ENCODE data around the gene RMND5B. TPM values are rescaled to one million over a fixed set of nuclear protein-coding genes. Genes with fewer than 3 reads are reported as not detected.

RMND5B gene
- total and polyA plus RNA-seq, 2 donors (not counting 1 experiment from before 2014, with no cell fraction given): 46.1 to 52.7 TPM

GRCh38 chr5:178137991-178138390 is 7.2 kb downstream of the RMND5B start:
- no peak overlapping the region for H3K27ac Mint-ChIP-seq
- Histone ChIP-seq H4K20me1 (ENCODE audit: control insufficient read depth, insufficient read depth, low read length, poor library complexity, severe bottlenecking) (peaks cover 7% of the 10 kb centered on the region), H3K9me3 (ENCODE audit: control extremely low read depth in 1 of 3, control insufficient read depth in 2 of 3, insufficient read depth in 1 of 3, low read length in 2 of 3) (no peaks in the 10 kb centered on the region), H3K4me3 (ENCODE audit: control extremely low read depth in 1 of 5, extremely low read depth in 1 of 5, insufficient read depth in 1 of 5, low read depth in 2 of 5, low read length in 4 of 5) (no peak overlapping the region), H3K9ac (ENCODE audit: low read length) (no peak overlapping the region), H3K27ac (ENCODE audit: low read length in 2 of 2) (no peak overlapping the region), H2AFZ (ENCODE audit: insufficient read depth, low read depth, low read length, poor library complexity, severe bottlenecking) (no peak overlapping the region), H3K27me3 (replicated peaks in 1 of 4; ENCODE audit: control extremely low read depth in 1 of 4, control insufficient read depth in 3 of 4, insufficient read depth in 4 of 4, low read length in 3 of 4) (no peaks in the 10 kb centered on the region), H3K36me3 (replicated peaks in 1 of 2; ENCODE audit: control extremely low read depth in 1 of 2, control insufficient read depth in 1 of 2, extremely low read depth in 1 of 2, insufficient read depth in 2 of 2, low read length in 1 of 2) (peaks cover 0 to 37% of the 10 kb centered on the region in 2 experiments), H3K79me2 (ENCODE audit: control insufficient read depth, insufficient read depth, low read length) (no peaks in the 10 kb centered on the region), H3K4me1 (ENCODE audit: control insufficient read depth in 2 of 2, insufficient read depth in 2 of 2, low read length in 2 of 2) (no peaks in the 10 kb centered on the region), H3K4me2 (replicated peaks; ENCODE audit: low read depth, low read length, poor library complexity, severe bottlenecking) (no peak overlapping the region)
- H3K9me3 Mint-ChIP-seq (ENCODE audit: insufficient read depth): no peaks in the 10 kb centered on the region
- DNase-seq (no peak), ATAC-seq (ENCODE audit: low read depth) (no peak)
- 97% methylated on average over 12 of the region's 12 CpGs for WGBS (ENCODE audit: insufficient coverage)
- no peak overlapping the region for H3K4me3 Mint-ChIP-seq
- no peaks in the 10 kb centered on the region for H3K27me3 Mint-ChIP-seq
- TF ChIP-seq CTCF (IDR thresholded peaks at IDR 0.05) (no peak), EZH2 (IDR thresholded peaks at IDR 0.05; ENCODE audit: borderline replicate concordance, insufficient read depth, low read depth, low read length, poor library complexity, severe bottlenecking) (no peak)
- ChIA-PET CTCF (interaction anchor here (0.9 to 4.6 kb wide), 5 partner anchors 8 to 62 kb away, joined by 3 to 35 read pairs (median 7); no protein-coding TSS in a partner anchor), POLR2A (interaction anchor here (1.3 kb wide), 1 partner anchor 9 kb away, joined by 4 read pairs; no protein-coding TSS in a partner anchor)
- intact Hi-C loops (cut with micrococcal nuclease): no loop called here
- peaks cover 8% of the 10 kb centered on the region for H3K4me1 Mint-ChIP-seq

- H3K9ac ChIP-seq (ENCODE audit: low read length): no peak overlapping the region
- Mint-ChIP-seq H3K4me3 (no peak overlapping the region), H3K9me3 (ENCODE audit: insufficient read depth) (no peaks in the 10 kb centered on the region), H3K27ac (no peak overlapping the region), H3K4me1 (no peaks in the 10 kb centered on the region), H3K27me3 (no peaks in the 10 kb centered on the region)
- no peak overlapping the region for H3K4me3 ChIP-seq (ENCODE audit: control extremely low read depth in 1 of 5, extremely low read depth in 1 of 5, insufficient read depth in 1 of 5, low read depth in 2 of 5, low read length in 4 of 5)
- peaks cover 0 to 42% of the 10 kb centered on the region in 2 experiments for H3K36me3 ChIP-seq (replicated peaks in 1 of 2; ENCODE audit: control extremely low read depth in 1 of 2, control insufficient read depth in 1 of 2, extremely low read depth in 1 of 2, insufficient read depth in 2 of 2, low read length in 1 of 2)
- POLR2A ChIA-PET: no interaction called here
- intact Hi-C loops (cut with micrococcal nuclease): no loop called here
- peaks cover 5% of the 10 kb centered on the region for H4K20me1 ChIP-seq (ENCODE audit: control insufficient read depth, insufficient read depth, low read length, poor library complexity, severe bottlenecking)
- H3K4me2 ChIP-seq (replicated peaks; ENCODE audit: low read depth, low read length, poor library complexity, severe bottlenecking): no peak overlapping the region
- H3K79me2 ChIP-seq (ENCODE audit: control insufficient read depth, insufficient read depth, low read length): no peaks in the 10 kb centered on the region
- H2AFZ ChIP-seq (ENCODE audit: insufficient read depth, low read depth, low read length, poor library complexity, severe bottlenecking): no peak overlapping the region
- H3K27me3 ChIP-seq (replicated peaks in 1 of 4; ENCODE audit: control extremely low read depth in 1 of 4, control insufficient read depth in 3 of 4, insufficient read depth in 4 of 4, low read length in 3 of 4): no peaks in the 10 kb centered on the region
- CTCF ChIA-PET: interaction anchor here (1.4 to 22.8 kb wide), 4 partner anchors 12 to 65 kb away, joined by 10 to 540 read pairs (median 17); partner anchors contain the start of gene NHP2
- no peaks in the 10 kb centered on the region for H3K4me1 ChIP-seq (ENCODE audit: control insufficient read depth in 2 of 2, insufficient read depth in 2 of 2, low read length in 2 of 2)
- WGBS (ENCODE audit: insufficient coverage): 100% methylated on average over 3 of the region's 4 CpGs
- DNase-seq (no peak), ATAC-seq (ENCODE audit: low read depth) (no peak)
- no peaks in the 10 kb centered on the region for H3K9me3 ChIP-seq (ENCODE audit: control extremely low read depth in 1 of 3, control insufficient read depth in 2 of 3, insufficient read depth in 1 of 3, low read length in 2 of 3)
- H3K27ac ChIP-seq (ENCODE audit: low read length in 2 of 2): no peak overlapping the region
- TF ChIP-seq EZH2 (IDR thresholded peaks at IDR 0.05; ENCODE audit: borderline replicate concordance, insufficient read depth, low read depth, low read length, poor library complexity, severe bottlenecking): no peak
- TF ChIP-seq CTCF (IDR thresholded peaks at IDR 0.05): no peak
Observed at GRCh38 chr5:178141550-178141949, 10.7 kb downstream of the RMND5B start.
